Astrocyte of the spinal cord (primary cell): Measurements from ENCODE around the gene GNAO1.

Experiments used
- DNase-seq: peaks from one replicate; pipeline ENCODE4 v3.0.0; 2011; ENCODE audit warnings: low read depth, low spot score
- H3K4me3 ChIP-seq: 2 replicates; pipeline ENCODE4 v1.5.1; 2011; ENCODE audit warnings: low read depth, mild to moderate bottlenecking, low read length, moderate library complexity
- CTCF ChIP-seq: IDR thresholded peaks from 2 replicates; pipeline ENCODE4 v1.5.1; 2012; ENCODE audit warnings: low read depth, mild to moderate bottlenecking, low read length, inconsistent platforms
- in situ Hi-C: cut with HindIII; loops from 2 replicates; pipeline ENCODE4 v1.10.0; 2017; ENCODE audit warnings: low sequenced_read_pairs

The GNAO1 gene

GRCh38 chr16:56353054-56353921, 162.0 kb downstream of the GNAO1 start:
- TF ChIP-seq CTCF, result no peak
- in situ Hi-C loops, result no loop called here
- no peak for DNase-seq
- no peak overlapping the region for H3K4me3 ChIP-seq

DNA sequence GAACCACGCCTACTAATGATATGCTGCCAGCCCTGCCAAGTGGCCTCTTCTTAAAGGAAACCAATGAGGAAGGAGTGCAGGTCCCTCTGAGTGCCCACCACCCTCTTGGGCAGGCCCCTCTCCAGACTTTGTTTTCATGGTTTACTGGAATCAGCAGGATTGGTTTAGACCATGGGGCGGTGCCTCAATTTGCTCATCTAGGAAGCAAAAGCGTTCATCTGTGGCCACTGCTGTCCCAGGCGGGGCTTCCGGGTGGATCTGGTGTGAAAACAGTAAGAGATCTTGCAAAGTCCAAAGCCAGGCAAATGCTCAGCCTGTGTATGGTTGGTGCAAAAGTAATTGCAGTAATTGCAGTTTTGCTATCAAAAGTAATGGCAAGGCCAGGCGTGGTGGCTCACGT, 162.7 kb downstream of the GNAO1 start:
- no peak for TF ChIP-seq CTCF
- H3K4me3 ChIP-seq, result no peak overlapping the region
- in situ Hi-C loops, result no loop called here
- DNase-seq, result no peak

GRCh38 chr16:56354746-56355145, 163.5 kb downstream of the GNAO1 start:
- in situ Hi-C loops, result no loop called here
- TF ChIP-seq CTCF, result no peak
- DNase-seq, result no peak
- no peak overlapping the region for H3K4me3 ChIP-seq

DNA sequence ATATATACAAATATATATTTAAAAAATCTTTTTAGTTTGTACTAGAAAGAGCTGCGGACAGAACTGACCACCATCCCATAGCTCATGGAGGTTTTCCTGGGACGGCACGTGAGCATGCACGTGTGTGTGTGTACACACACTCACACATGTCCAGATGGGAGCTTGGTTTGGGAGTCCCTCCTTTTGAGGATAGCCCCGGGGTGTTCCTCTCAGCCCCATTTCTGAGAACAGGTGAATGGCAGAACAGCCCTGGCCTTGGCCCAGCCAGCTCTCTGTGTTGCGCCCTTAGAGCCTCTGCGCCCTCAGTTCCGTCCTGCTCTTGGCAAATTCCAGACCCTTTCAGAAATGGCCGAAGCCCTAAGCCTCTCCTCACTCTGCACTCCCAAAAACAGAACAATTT, 163.9 kb downstream of the GNAO1 start:
- in situ Hi-C loops, result no loop called here
- no peak overlapping the region for H3K4me3 ChIP-seq
- no peak for TF ChIP-seq CTCF
- DNase-seq, result no peak

DNA sequence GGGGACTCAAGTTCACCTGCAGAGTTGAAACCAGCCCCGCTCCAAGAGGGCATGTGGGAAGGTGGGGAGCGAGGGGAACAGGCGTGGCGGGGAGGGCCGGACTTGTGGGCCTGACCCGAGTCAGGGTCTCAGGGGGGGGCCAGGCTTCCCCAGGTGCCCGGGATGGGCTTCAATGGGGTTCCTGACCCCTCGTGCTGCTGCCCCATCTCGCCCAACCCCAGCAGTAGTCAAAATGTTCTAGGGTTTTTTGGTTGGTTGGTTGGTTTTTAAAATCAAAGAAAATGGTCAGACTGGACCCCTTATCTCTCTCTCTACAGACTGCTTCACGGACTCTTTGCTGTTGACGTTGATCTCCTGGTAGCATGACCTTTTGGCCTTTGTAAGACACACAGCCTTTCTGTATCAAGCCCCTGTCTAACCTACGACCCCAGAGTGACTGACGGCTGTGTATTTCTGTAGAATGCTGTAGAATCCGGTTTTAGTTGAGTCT, 164.5 kb downstream of the GNAO1 start:
- in situ Hi-C loops, result no loop called here
- no peak for DNase-seq
- peak overlapping the region; percentile 37 for H3K4me3 ChIP-seq
- no peak for TF ChIP-seq CTCF

- peak overlapping the region; percentile 37 for H3K4me3 ChIP-seq
- in situ Hi-C loops, result no loop called here
Observed at GRCh38 chr16:56356276-56357240, 165.3 kb downstream of the GNAO1 start.

More at GRCh38 chr16:56356276-56357240, 165.3 kb downstream of the GNAO1 start:
- DNase-seq, result peak; percentile 89
- TF ChIP-seq CTCF, result peak; percentile 94
